ENCODE results near the gene KRT82.

GRCh38 chr12:52385226-52385702 is 20.9 kb downstream of the KRT82 start, which contains the start of gene KRT84:
- TF ChIP-seq CTCF (IDR thresholded peaks at IDR 0.05): no peak
- no peak for TF ChIP-seq POLR2A (IDR thresholded peaks at IDR 0.05)

All from lower leg skin (tissue), 3 donors.